ENCODE results near the gene TNRC18.
"Not testable (repeated sequence)": the region's sequence is repeated elsewhere in the genome, so short reads cannot be mapped to it uniquely, and the experiment has no call there.

Gene TNRC18

GRCh38 chr7:5291301-5291700 is 132.3 kb downstream of the TNRC18 start:
- DNase-seq (ENCODE audit: low spot score): no peak

- DNase-seq (ENCODE audit: low spot score): no peak
Observed at GRCh38 chr7:5289355-5289754, 134.3 kb downstream of the TNRC18 start.

- not testable (repeated sequence) for DNase-seq (ENCODE audit: low spot score)
Observed at GRCh38 chr7:5288560-5288959, 135.1 kb downstream of the TNRC18 start.

DNA sequence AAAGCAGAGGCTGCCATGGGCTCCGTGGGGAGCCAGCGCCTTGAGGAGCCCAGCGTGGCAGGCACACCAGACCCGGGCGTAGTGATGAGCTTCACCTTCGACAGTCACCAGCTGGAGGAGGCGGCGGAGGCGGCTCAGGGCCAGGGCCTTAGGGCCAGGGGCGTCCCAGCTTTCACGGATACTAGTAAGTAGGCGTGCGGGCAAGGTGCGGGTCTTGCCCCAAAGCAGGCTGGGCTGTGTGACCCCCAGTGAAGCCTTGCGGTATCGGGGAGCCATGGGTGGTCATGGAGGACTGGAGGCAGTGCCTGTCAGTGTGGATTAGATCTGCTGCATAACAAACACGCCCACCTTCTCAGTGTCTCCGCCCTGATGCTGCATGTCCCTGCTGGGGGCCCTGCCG is 135.8 kb downstream of the TNRC18 start:
- DNase-seq (ENCODE audit: low spot score): no peak

GRCh38 chr7:5287373-5287772 is 136.3 kb downstream of the TNRC18 start:
- not testable (repeated sequence) for DNase-seq (ENCODE audit: low spot score)

- DNase-seq (ENCODE audit: low spot score): no peak
Observed at GRCh38 chr7:5286933-5287332, 136.7 kb downstream of the TNRC18 start.

DNA sequence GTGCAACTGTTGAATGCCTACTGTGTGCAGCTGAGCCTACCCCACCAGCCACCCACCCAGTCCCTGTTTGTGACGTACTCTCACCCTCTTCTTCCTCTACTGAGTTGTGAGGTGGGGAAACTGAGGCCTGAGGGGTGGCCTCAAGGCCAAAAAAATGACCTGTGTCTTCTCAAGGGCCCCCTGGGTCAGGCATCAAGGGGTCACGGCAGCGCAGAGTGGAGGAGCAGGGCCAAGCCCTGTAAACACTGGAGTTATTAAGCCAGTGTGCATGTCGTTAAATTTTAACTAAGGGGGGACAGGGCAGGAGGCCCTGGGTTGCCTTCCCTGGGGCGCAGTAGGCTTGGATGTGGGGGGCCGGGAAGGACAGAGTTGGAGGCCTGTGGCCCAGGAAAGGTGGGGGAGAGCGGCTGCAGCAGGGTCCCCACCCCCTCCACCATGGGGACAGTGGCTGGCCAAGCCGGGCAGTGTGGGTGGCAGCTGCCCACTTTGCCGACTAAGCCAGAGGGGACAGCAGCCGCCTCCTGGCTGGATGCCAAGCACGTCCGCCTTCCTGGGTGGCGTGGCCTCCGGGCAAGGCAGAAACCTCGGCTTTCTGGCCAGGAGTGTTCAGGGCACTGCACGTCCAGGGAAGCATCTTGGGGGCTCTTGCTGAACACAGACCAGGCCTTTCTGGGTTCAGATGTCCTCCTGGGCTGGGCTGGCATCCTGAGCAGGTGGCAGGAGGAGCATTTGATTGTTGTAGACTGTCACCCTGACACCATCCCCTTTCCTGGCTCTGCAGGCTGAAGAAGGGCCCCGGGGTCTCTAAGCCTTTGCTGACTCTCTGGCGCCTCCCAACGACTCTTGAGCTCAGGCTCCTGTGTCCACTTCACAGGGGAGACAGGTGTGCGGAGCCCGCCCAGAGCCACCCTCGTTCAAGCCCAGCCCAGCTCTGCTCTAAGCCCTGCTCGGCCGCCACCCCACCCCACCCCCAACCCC is 139.0 kb downstream of the TNRC18 start:
- DNase-seq (ENCODE audit: low spot score): peak; percentile 84

DNA sequence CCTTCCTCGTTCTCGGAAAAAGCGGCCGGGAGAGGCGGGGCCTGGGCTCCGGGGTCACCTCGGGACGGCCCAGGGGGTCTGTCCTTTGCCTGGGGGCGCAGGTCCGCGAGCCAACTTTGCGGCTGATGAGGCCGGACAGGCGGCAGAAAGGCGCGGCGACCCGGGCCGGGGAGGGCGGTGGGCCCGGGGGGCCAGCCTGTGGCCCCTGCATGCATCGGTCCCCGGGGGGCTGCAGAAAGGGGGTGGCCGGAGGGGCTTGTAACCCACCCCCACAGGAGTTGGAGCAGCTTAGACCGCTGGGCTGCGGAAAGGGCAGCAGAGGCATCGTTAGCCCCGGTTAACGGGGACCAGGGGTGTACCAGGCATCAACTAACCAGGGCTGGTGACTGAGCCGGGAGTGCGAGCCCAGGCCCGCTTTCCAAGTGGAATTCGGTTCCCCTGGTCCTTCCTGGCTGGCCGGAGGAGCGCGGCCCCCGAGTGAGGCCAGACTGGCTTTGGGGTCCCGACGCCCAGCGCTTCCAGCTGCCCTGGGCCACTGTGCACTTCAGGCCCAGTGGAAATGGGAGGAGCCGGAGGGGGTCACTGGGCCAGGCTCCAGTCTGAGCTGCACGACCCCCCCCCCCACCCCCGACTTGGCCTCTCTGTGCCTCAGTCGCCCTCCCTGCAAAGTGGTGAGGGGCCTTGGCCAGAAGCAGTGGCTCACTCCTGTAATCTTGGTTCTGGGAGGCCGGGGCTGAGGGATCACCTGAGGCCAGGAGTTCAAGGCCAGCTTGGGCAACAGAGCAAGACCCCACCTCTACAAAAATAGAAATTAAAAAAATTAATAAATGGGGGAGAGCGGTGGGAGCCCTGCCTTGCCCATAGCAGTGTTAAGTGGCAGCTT is 140.0 kb downstream of the TNRC18 start:
- DNase-seq (ENCODE audit: low spot score): peak; percentile 36

DNA sequence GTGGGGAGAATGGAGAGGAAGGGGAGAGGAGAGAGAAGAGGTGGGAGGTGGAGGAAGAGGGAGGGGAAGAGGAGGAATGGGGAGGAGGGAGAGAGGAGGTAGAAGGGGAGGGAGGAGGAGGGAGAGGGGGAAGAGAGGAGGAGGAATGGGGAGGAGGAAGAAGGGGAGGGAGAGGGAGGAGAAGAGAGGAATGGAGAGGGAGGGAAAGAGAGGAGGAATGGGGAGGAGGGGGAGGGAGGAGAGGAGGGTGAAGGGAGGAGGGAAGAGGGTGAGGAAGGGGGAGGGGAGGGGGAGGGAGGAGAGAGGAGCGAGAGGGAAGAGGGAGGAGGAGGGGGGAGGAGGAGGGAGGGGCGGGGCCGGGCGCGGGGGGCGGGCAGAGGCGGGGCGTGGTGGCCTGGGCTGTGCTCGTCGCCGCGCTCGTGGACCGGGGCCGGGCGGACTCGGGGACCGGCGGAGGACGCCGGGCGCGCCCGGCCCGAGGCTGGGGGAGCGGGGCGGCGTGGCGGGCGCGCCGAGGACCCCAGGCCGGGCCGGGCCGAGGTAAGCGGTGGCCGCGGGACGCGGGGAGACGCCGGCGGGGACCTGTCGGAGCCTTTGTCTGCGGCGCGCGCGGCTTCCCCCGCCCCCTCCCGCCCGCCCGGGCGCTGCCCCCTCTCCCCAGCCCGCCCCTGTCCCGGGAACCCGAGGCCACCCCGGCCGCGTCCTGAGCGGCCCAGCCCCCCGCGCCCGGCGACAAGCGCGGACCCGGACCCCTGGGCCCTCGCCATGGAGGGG is 140.9 kb downstream of the TNRC18 start, which contains the start of gene SLC29A4:
TSS of gene SLC29A4 (plus strand) at position 401 of the 774 bp plus-strand sequence. CDS start 4,874 bp downstream, outside the sequence.
- no peak for DNase-seq (ENCODE audit: low spot score)

- DNase-seq (ENCODE audit: low spot score): not testable (repeated sequence)
Observed at GRCh38 chr7:5281598-5282500, 141.8 kb downstream of the TNRC18 start.

DNA sequence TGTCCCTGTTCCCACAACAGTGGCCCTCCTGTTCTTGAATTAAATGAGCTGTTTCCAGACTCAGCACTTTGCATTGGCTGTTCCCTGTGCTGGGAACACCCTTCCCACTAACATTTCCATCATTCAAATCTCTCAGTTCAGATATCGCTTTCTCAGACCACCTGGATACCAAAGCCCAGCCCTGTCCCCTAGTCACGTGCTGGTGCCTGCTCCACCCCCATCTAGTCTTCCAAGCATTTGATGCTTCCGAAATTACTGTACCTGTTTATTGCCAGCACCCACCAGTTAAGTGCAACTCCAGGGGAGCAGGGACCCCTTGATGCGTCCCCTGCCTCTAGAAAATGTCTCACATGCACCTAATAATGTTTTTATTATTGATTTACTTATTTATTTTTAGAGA is 143.9 kb downstream of the TNRC18 start:
- no peak for DNase-seq (ENCODE audit: low spot score)

GRCh38 chr7:5278766-5279165 is 144.9 kb downstream of the TNRC18 start:
- DNase-seq (ENCODE audit: low spot score): no peak

- DNase-seq (ENCODE audit: low spot score): no peak
Observed at GRCh38 chr7:5276611-5277010, 147.0 kb downstream of the TNRC18 start.

- not testable (repeated sequence) for DNase-seq (ENCODE audit: low spot score)
Observed at GRCh38 chr7:5276123-5276522, 147.5 kb downstream of the TNRC18 start.

- DNase-seq (ENCODE audit: low spot score): not testable (repeated sequence)
Observed at GRCh38 chr7:5275510-5275909, 148.1 kb downstream of the TNRC18 start.

GRCh38 chr7:5274985-5275431 is 148.6 kb downstream of the TNRC18 start:
- DNase-seq (ENCODE audit: low spot score): not testable (repeated sequence)

DNA sequence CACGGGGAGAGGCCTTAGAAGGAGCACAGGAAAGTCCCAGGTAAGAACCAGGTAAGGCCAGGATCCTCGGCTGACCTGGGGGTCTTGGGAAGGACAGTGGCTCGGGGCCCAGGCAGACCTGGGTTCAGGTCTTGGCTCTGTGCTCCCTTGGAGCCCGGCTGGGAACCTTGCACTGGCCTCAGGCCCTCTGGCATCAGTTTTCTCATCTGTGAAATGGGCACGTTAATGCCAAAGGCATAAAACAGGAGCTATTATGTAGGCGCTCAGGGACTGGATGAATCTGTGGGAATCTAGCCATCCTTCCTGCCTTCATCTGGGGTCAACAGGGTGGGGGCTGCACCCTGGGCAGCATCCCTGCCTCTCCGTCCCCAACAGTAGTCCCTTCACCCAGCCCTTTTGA is 149.2 kb downstream of the TNRC18 start:
- DNase-seq (ENCODE audit: low spot score): no peak

DNA sequence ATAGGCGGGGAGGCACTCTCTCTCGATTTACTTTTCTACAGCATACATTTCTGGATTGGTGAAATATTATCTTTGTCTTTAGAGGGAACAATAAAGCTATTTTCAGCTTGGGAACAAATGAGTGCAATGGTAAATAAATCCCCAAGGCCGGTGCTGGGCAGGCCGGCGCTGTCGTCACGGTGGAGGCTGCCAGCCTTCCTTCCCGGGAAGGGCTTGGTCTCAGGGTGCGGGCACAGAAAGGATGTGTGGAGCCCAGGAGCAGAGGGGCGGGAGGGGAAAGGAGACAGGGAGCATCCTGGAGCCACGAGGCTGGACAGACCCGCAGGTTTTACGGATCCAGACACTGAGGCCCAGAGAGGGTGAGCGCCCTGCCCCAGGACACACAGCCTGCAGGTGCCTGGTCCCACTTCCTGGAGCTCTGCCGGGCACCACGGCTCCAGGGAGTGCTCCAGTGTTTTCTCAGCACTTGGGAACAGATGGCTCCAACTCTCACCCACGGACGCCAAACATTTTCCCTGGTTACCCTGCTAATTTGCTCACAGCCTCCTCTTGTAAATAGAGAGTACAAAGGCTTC is 149.7 kb downstream of the TNRC18 start:
- not testable (repeated sequence) for DNase-seq (ENCODE audit: low spot score)

GRCh38 chr7:5270788-5271187 is 152.8 kb downstream of the TNRC18 start:
- no peak for DNase-seq (ENCODE audit: low spot score)

DNA sequence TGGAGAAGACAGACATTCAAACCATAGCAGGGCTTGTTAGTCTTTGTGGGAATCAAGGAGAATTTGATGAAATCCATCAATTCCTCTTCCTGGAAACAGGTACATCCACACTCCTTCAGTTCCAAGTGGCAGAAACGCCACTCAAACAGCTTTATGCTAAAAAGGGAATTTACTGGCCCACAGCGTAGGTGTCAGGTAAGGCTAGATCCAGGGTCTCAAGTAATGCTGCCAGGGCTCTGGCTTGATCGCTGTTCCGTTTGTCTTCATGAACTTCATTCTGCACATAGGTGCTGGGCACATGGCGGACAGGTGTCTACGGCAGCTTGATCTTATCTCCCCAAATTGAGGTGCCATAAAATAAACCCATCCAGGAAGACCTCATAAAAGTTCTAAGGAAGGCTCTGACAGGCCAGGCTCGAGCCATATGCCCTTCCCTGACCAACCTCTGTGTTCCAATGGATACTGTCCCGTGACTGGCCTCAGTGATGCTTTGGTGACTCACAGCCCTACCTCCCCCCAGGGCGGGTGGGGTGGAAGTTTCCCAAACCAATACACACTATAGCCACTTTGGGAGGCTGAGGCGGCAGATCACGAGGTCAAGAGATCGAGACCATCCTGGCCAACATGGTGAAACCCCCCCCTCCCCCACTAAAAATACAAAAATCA is 153.5 kb downstream of the TNRC18 start:
- not testable (repeated sequence) for DNase-seq (ENCODE audit: low spot score)

All from SW480 (cell line).